ENCODE results near the gene EIPR1.

EIPR1 gene

GRCh38 chr2:3377612-3378432 is at the start of gene EIPR1:
EIPR1 (minus strand) TSS chr2:3377818; CDS start chr2:3377689, 129 bp downstream.
- DNase-seq: peak; percentile 99

GRCh38 chr2:3427272-3427671 is 49.7 kb upstream of the EIPR1 start:
- no peak for DNase-seq

- no peak for DNase-seq
These were observed 49.0 kb upstream of the EIPR1 start for GRCh38 chr2:3426615-3427014.

- DNase-seq: no peak
These were observed 46.7 kb upstream of the EIPR1 start for GRCh38 chr2:3424171-3424795.

GRCh38 chr2:3423492-3424170 is 46.0 kb upstream of the EIPR1 start:
- DNase-seq: peak; percentile 75

GRCh38 chr2:3422161-3422779 is 44.7 kb upstream of the EIPR1 start:
- DNase-seq: no peak

GRCh38 chr2:3421580-3421979 is 44.0 kb upstream of the EIPR1 start:
- peak; percentile 86 for DNase-seq

- DNase-seq: peak; percentile 65
These were observed 43.3 kb upstream of the EIPR1 start for GRCh38 chr2:3420769-3421397.

GRCh38 chr2:3420076-3420768 is 42.6 kb upstream of the EIPR1 start:
- DNase-seq: peak; percentile 56

GRCh38 chr2:3418766-3419404 is 41.3 kb upstream of the EIPR1 start:
- DNase-seq: no peak

GRCh38 chr2:3414133-3414860 is 36.7 kb upstream of the EIPR1 start:
- no peak for DNase-seq

GRCh38 chr2:3413697-3414096 is 36.1 kb upstream of the EIPR1 start:
- DNase-seq: no peak

- no peak for DNase-seq
These were observed 33.5 kb upstream of the EIPR1 start for GRCh38 chr2:3411103-3411502.

- no peak for DNase-seq
These were observed 32.1 kb upstream of the EIPR1 start for GRCh38 chr2:3409627-3410170.

GRCh38 chr2:3408781-3409180 is 31.2 kb upstream of the EIPR1 start:
- no peak for DNase-seq

- no peak for DNase-seq
These were observed 28.9 kb upstream of the EIPR1 start for GRCh38 chr2:3406501-3406900.

GRCh38 chr2:3405876-3406275 is 28.3 kb upstream of the EIPR1 start:
- DNase-seq: no peak

- DNase-seq: no peak
These were observed 27.7 kb upstream of the EIPR1 start for GRCh38 chr2:3405307-3405706.

- no peak for DNase-seq
These were observed 26.8 kb upstream of the EIPR1 start for GRCh38 chr2:3404349-3404894.

GRCh38 chr2:3403587-3404334 is 26.1 kb upstream of the EIPR1 start:
- no peak for DNase-seq
